Progenitor cell of endocrine pancreas (in vitro differentiated cells): ENCODE data around the gene PALLD. TPM values are rescaled to one million over a fixed set of nuclear protein-coding genes. Genes with fewer than 3 reads are reported as not detected.

ENCODE experiments used
- DNase-seq: peaks from one replicate; pipeline ENCODE4 v3.0.0; 2021; ENCODE audit warnings: low spot score; ENCODE audit not compliant: unreplicated experiment
- H3K27ac Mint-ChIP-seq: 2 replicates; pipeline ENCODE4 v1.8.0; 2021; ENCODE audit warnings: mild to moderate bottlenecking, moderate library complexity, mixed read lengths
- H3K27me3 Mint-ChIP-seq: 2 replicates; pipeline ENCODE4 v1.8.0; 2021; ENCODE audit warnings: mixed read lengths
- H3K36me3 Mint-ChIP-seq: 2 replicates; pipeline ENCODE4 v1.8.0; 2022; ENCODE audit warnings: mixed read lengths; ENCODE audit not compliant: insufficient read depth
- H3K4me1 Mint-ChIP-seq: 2 replicates; pipeline ENCODE4 v1.8.0; 2021; ENCODE audit warnings: low read depth, mixed read lengths
- H3K4me3 Mint-ChIP-seq: 2 replicates; pipeline ENCODE4 v1.8.0; 2021; ENCODE audit warnings: low read depth, mild to moderate bottlenecking, moderate library complexity, mixed read lengths
- H3K9me3 Mint-ChIP-seq: 2 replicates; pipeline ENCODE4 v1.8.0; 2021; ENCODE audit warnings: low read depth, mixed read lengths
- CTCF ChIP-seq: fragments of 200-600 bp; sonication (generic); IDR thresholded peaks from one replicate; pipeline ENCODE4 v1.5.0; 2021; ENCODE audit warnings: antibody characterized with exemption, mild to moderate bottlenecking; ENCODE audit not compliant: unreplicated experiment
- total RNA-seq: library from RNA; stranded (reverse); gene quantifications from 2 replicates; pipeline ENCODE4 v1.2.1, GENCODE V29; 2021

PALLD gene
- total RNA-seq, 1 donor from 2014 or later, result 43.2 TPM

GRCh38 chr4:168868802-168869201 is 371.9 kb downstream of the PALLD start:
- peaks cover 1% of the 10 kb centered on the region for H3K36me3 Mint-ChIP-seq
- no peaks in the 10 kb centered on the region for H3K27me3 Mint-ChIP-seq

GRCh38 chr4:168870004-168870403 is 373.2 kb downstream of the PALLD start:
- no peak for TF ChIP-seq CTCF
- Mint-ChIP-seq H3K27ac (no peak overlapping the region), H3K9me3 (no peaks in the 10 kb centered on the region), H3K36me3 (peaks cover 6% of the 10 kb centered on the region), H3K27me3 (peaks cover 3% of the 10 kb centered on the region), H3K4me1 (no peaks in the 10 kb centered on the region), H3K4me3 (no peak overlapping the region)
- no peak for DNase-seq

More at GRCh38 chr4:168868802-168869201, 371.9 kb downstream of the PALLD start:
- no peak for DNase-seq
- no peak for TF ChIP-seq CTCF
- Mint-ChIP-seq H3K4me3 (no peak overlapping the region), H3K4me1 (no peaks in the 10 kb centered on the region), H3K9me3 (no peaks in the 10 kb centered on the region), H3K27ac (no peak overlapping the region)

GRCh38 chr4:168871632-168872031 is 374.8 kb downstream of the PALLD start:
- Mint-ChIP-seq H3K4me3 (no peak overlapping the region), H3K9me3 (no peaks in the 10 kb centered on the region), H3K27me3 (peaks cover 15% of the 10 kb centered on the region), H3K36me3 (peaks cover 10% of the 10 kb centered on the region), H3K4me1 (no peaks in the 10 kb centered on the region), H3K27ac (no peak overlapping the region)
- TF ChIP-seq CTCF, result no peak
- DNase-seq, result no peak

GRCh38 chr4:168874083-168874482 is 377.2 kb downstream of the PALLD start:
- no peaks in the 10 kb centered on the region for H3K9me3 Mint-ChIP-seq

GRCh38 chr4:168876106-168876505 is 379.3 kb downstream of the PALLD start:
- no peaks in the 10 kb centered on the region for H3K9me3 Mint-ChIP-seq
- no peak overlapping the region for H3K27ac Mint-ChIP-seq
- H3K36me3 Mint-ChIP-seq, result peaks cover 16% of the 10 kb centered on the region
- peaks cover 36% of the 10 kb centered on the region for H3K27me3 Mint-ChIP-seq
- H3K4me1 Mint-ChIP-seq, result peaks cover 13% of the 10 kb centered on the region
- DNase-seq, result no peak
- TF ChIP-seq CTCF, result no peak
- no peak overlapping the region for H3K4me3 Mint-ChIP-seq

More at GRCh38 chr4:168874083-168874482, 377.2 kb downstream of the PALLD start:
- Mint-ChIP-seq H3K27me3 (peaks cover 33% of the 10 kb centered on the region), H3K27ac (no peak overlapping the region), H3K4me3 (no peak overlapping the region), H3K36me3 (peaks cover 12% of the 10 kb centered on the region), H3K4me1 (peaks cover 2% of the 10 kb centered on the region)
- TF ChIP-seq CTCF, result no peak
- DNase-seq, result no peak
